GM18870 (cell line): ENCODE results near the gene ARL8A.

ENCODE experiments used
- ATAC-seq: cut with Tn5 transposase; IDR thresholded peaks from one replicate; pipeline ENCODE4 v1.9.1; 2021; ENCODE audit warnings: moderate library complexity; ENCODE audit not compliant: unreplicated experiment

Gene ARL8A

DNA sequence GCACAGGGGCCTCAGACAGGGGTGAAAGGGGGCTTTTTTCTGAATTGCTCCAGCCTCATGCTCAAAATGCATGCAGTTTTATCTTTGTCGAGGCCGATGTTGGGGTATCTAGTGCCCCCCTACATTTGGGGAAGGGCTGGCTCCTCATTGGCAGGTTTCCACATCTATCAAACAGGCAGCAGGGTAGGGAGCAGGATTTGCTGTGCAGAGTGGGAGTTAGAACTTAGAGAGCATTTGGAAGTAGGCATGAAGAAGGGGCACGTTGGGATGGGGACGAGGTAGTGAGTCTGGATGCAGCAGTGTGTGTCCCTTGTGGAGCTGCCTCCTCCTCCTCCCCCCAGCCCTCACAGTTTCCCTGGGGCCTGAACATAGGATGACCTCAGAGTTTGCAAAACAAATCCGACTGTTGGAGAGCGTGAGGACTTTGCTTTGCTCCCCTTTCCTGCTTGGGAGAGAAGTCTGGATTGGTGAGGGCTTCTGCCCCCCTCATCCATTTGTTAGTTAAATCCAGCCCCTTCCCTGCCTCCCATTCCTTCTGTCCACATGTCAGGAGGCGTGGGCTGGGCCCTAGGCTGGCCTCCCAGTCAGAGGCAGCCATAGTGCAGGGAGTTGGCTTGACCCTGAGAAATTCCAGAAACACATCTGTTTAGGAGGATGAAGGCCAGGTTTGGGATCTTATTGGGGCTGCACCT is 58.7 kb downstream of the ARL8A start:
- no peak for ATAC-seq

DNA sequence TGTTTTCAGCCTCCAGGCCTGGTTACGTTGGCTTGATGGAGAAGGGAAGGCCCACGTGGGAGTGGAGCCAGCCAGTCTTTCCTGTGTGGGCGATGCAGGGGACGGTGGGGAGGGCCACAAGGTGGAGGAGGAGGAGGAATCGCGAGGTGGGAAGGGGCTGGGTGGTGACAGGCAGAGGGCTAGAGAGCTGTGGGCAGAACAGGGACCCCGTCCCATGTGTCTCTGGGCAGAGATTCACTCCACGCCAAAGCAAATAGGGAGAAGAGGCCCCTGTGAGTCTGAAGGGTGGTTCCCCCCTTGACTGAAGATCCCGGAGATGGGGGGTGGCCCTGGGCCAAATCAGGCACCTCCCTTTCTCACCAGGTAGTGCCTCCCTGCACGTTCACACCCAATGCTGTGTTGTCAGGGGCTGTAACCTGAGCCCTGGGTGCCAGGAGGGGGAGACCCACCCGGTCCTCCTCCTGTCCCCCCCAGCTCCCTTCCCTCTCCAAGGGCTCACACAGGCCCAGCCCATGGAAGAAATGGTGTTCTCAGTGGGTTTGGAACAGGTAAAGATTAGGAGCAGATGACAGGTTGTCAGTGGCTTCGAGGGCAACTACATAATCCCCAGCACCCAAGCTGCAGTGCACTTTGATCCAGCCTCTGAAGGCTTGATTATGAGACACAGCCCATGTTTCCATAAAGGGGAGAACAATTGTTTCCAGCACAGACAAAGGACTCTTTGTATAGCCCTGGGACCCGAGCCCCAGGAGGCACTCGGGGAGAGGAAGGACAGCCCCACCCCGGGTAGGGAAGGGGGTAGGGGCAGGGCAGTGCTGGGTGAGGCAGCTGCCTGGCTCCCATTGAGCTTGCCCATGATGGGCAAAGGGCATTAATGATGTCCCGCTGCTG is 59.5 kb downstream of the ARL8A start:
- ATAC-seq = no peak
